GM19467 (cell line): ENCODE measurements around the gene NBPF19.
"Not testable (repeated sequence)": the region's sequence is repeated elsewhere in the genome, so short reads cannot be mapped to it uniquely, and the experiment has no call there.

Source experiments
- ATAC-seq: cut with Tn5 transposase; IDR thresholded peaks from one replicate; pipeline ENCODE4 v1.9.1; 2021; ENCODE audit warnings: mild to moderate bottlenecking, moderate library complexity; ENCODE audit not compliant: unreplicated experiment

NBPF19 gene, protein sequence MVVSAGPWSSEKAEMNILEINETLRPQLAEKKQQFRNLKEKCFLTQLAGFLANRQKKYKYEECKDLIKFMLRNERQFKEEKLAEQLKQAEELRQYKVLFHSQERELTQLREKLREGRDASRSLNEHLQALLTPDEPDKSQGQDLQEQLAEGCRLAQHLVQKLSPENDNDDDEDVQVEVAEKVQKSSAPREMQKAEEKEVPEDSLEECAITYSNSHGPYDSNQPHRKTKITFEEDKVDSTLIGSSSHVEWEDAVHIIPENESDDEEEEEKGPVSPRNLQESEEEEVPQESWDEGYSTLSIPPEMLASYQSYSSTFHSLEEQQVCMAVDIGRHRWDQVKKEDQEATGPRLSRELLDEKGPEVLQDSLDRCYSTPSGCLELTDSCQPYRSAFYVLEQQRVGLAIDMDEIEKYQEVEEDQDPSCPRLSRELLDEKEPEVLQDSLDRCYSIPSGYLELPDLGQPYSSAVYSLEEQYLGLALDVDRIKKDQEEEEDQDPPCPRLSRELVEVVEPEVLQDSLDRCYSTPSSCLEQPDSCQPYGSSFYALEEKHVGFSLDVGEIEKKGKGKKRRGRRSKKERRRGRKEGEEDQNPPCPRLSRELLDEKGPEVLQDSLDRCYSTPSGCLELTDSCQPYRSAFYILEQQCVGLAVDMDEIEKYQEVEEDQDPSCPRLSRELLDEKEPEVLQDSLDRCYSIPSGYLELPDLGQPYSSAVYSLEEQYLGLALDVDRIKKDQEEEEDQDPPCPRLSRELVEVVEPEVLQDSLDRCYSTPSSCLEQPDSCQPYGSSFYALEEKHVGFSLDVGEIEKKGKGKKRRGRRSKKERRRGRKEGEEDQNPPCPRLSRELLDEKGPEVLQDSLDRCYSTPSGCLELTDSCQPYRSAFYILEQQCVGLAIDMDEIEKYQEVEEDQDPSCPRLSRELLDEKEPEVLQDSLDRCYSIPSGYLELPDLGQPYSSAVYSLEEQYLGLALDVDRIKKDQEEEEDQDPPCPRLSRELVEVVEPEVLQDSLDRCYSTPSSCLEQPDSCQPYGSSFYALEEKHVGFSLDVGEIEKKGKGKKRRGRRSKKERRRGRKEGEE (N-terminal part only)

GRCh38 chr1:149474745-149475144 lies at the start of gene NBPF19:
NBPF19 (plus strand) TSS chr1:149475045; CDS start chr1:149475933, 888 bp downstream.
- ATAC-seq, result not testable (repeated sequence)

GRCh38 chr1:149428317-149428716 lies 46.5 kb upstream of the NBPF19 start:
- not testable (repeated sequence) for ATAC-seq

DNA sequence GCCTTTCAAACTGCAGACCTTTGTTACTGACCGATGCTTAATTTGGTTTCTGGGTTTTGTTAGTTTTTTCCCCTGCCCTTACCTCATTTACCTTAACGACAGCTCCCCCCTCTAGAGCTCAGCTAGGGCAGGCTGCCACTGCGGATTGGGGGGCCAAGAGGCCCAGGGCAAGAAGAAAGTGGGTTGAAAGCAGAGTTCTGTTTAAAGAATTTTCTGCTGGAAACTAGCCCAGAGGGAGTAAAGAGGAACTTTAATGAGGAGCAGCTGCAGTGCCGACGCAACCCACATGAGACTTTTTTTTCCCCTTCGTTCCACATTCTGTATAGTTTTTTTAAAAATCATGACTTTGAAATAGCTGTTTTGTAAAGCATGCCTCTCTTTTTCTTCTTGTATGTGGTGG lies 29.4 kb upstream of the NBPF19 start:
- ATAC-seq, result not testable (repeated sequence)

- not testable (repeated sequence) for ATAC-seq
Observed at GRCh38 chr1:149452196-149452595, 22.6 kb upstream of the NBPF19 start.

DNA sequence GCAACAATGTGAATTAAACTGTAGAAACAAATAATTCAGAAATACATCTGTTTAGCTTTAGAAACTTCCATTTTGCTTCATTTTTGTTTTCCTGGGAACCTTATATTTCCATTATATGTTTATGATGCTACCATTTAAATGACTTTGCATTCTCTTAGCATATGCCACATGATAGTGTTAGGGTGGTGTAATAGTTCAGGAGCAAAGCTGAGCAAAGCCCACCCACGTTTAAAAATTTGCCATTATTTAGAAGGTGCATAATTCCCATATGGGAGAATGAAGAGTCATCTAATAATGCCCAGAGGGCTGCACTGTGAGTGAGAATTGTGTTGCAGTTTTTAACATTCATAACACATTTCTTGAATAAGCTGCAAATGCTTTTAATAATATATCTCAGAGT lies 22.2 kb upstream of the NBPF19 start:
- ATAC-seq, result not testable (repeated sequence)

GRCh38 chr1:149558350-149558825 lies 83.5 kb downstream of the NBPF19 start:
- not testable (repeated sequence) for ATAC-seq

DNA sequence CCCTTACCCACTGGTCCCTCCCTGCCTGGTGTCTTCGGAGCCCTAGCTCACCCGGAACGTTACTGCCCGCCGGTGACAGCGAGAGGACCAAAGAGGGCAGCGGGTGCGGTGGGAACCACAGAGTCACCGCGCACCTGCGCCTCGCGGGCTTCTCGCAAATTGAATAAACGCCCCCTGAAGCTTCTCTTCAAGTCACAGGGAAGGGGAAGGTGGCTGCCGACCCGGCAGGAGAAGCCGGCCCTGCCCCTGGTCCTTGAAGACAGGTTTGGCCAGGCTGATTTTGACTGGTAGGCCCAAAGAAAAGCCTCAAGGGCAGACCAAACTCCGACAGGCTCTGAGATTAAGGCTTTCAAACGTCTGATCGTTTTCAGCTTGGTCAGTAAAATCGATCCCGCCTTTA lies 87.0 kb downstream of the NBPF19 start:
- ATAC-seq, result not testable (repeated sequence)

DNA sequence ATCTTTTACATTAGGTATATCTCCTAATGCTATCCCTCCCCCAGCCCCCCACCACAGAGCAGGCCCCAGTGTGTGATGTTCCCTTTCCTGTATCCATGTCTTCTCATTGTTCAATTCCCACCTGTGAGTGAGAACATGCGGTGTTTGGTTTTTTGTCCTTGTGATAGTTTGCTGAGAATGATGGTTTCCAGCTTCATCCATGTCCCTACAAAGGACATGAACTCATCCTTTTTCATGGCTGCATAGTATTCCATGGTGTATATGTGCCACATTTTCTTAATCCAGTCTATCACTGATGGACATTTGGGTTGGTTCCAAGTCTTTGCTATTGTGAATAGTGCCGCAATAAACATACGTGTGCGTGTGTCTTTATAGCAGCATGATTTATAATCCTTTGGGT lies 90.6 kb downstream of the NBPF19 start:
- ATAC-seq, result not testable (repeated sequence)

DNA sequence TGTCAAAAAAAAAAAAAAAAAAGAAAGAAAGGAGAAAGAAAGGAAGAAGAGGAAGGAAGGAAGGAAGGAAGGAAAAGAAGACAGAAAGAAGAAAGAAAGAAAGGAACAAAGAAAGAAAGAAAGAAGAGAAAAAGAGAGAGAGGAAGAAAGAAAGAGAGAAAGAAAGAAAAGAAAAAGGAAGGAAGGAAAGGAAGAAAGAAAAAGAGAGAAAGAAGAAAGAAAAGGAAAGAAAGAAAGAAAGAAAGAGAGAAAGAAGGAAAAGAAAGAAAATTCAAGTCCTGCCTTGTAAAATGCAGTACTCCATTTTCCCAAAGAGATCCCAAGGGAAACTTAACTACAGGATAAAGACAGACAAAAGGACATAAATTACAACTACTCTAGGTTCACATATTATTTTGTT lies 97.9 kb downstream of the NBPF19 start:
- ATAC-seq, result not testable (repeated sequence)

- ATAC-seq, result not testable (repeated sequence)
Observed at GRCh38 chr1:149585592-149585991, 110.7 kb downstream of the NBPF19 start.
